Liver (tissue), 9 donors: ENCODE measurements around the gene CWC27. TPM values are rescaled to one million over a fixed set of nuclear protein-coding genes. Genes with fewer than 3 reads are reported as not detected.

ENCODE experiments used
- DNase-seq: peaks from one replicate; pipeline ENCODE4 v3.0.0-alpha.2; 2017; ENCODE audit warnings: low spot score
- H3K27ac ChIP-seq, 2 donors: one replicate each; pipeline ENCODE4 v1.7.0; 2013; ENCODE audit warnings: inconsistent platforms in 2 of 2, low read length in 2 of 2, control low read depth in 1 of 2, low read depth in 1 of 2, mild to moderate bottlenecking in 1 of 2
- H3K27me3 ChIP-seq, 4 donors: one replicate each; pipeline versions ENCODE4 v1.6.1 to v1.7.0; 2013; ENCODE audit warnings: low read length in 3 of 4, inconsistent platforms in 1 of 4, mild to moderate bottlenecking in 1 of 4, moderate library complexity in 1 of 4; ENCODE audit not compliant: control insufficient read depth in 4 of 4, insufficient read depth in 4 of 4
- H3K36me3 ChIP-seq, 4 donors: one replicate each; pipeline versions ENCODE4 v1.6.1 to v1.7.0; 2013; ENCODE audit warnings: low read length in 3 of 4, mild to moderate bottlenecking in 3 of 4, low read depth in 1 of 4, moderate library complexity in 1 of 4; ENCODE audit not compliant: control insufficient read depth in 4 of 4, insufficient read depth in 3 of 4
- H3K4me1 ChIP-seq, 4 donors: one replicate each; pipeline versions ENCODE4 v1.6.1 to v1.7.0; 2013; ENCODE audit warnings: low read length in 3 of 4, mild to moderate bottlenecking in 3 of 4, moderate library complexity in 1 of 4; ENCODE audit not compliant: control insufficient read depth in 4 of 4, insufficient read depth in 4 of 4
- H3K4me3 ChIP-seq, 3 donors: one replicate each; pipeline versions ENCODE4 v1.6.1 to v1.7.0; 2013; ENCODE audit warnings: low read length in 3 of 3, control low read depth in 1 of 3, low read depth in 1 of 3, mild to moderate bottlenecking in 1 of 3
- H3K9ac ChIP-seq, 2 donors: one replicate each; pipeline ENCODE4 v1.7.0; 2013; ENCODE audit warnings: low read length in 2 of 2, mild to moderate bottlenecking in 2 of 2, moderate library complexity in 2 of 2, control low read depth in 1 of 2, low read depth in 1 of 2
- H3K9me3 ChIP-seq, 4 donors: one replicate each; pipeline versions ENCODE4 v1.6.1 to v1.7.0; 2013; ENCODE audit warnings: low read length in 3 of 4; ENCODE audit not compliant: control insufficient read depth in 4 of 4
- ATF3 ChIP-seq: IDR thresholded peaks from 2 replicates; pipeline ENCODE4 v1.6.1; 2016; ENCODE audit warnings: antibody characterized with exemption
- CTCF ChIP-seq: fragments of 150-350 bp; IDR thresholded peaks from 2 replicates; pipeline ENCODE4 v1.5.1; 2017; ENCODE audit warnings: improper control_type of control experiment, low read depth, low read length; ENCODE audit not compliant: missing input control
- EGR1 ChIP-seq, 2 donors: IDR thresholded peaks; 2 replicates each; pipeline ENCODE4 v1.6.1; 2016 to 2018; ENCODE audit warnings: antibody characterized with exemption in 2 of 2, low read depth in 2 of 2
- FOXA2 ChIP-seq: IDR thresholded peaks from 2 replicates; pipeline ENCODE4 v1.6.1; 2016; ENCODE audit warnings: antibody characterized with exemption
- GABPA ChIP-seq, 2 donors: IDR thresholded peaks in 1 of 2; conservative IDR thresholded peaks in 1 of 2; 2 replicates each; pipeline ENCODE4 v1.6.1; 2016; ENCODE audit warnings: antibody characterized with exemption in 2 of 2, mild to moderate bottlenecking in 1 of 2, moderate library complexity in 1 of 2
- HNF4G ChIP-seq: IDR thresholded peaks from 2 replicates; pipeline ENCODE4 v1.6.1; 2016; ENCODE audit warnings: antibody characterized with exemption
- JUND ChIP-seq, 2 donors: IDR thresholded peaks; 2 replicates each; pipeline ENCODE4 v1.6.1; 2016; ENCODE audit warnings: antibody characterized with exemption in 2 of 2
- MAX ChIP-seq: IDR thresholded peaks from 2 replicates; pipeline ENCODE4 v1.6.1; 2016; ENCODE audit warnings: antibody characterized with exemption
- NR2F2 ChIP-seq: IDR thresholded peaks from 2 replicates; pipeline ENCODE4 v1.6.1; 2016; ENCODE audit warnings: antibody characterized with exemption
- RAD21 ChIP-seq, 2 donors: IDR thresholded peaks; 2 replicates each; pipeline ENCODE4 v1.6.1; 2016; ENCODE audit warnings: antibody characterized with exemption in 2 of 2, mild to moderate bottlenecking in 2 of 2
- RXRA ChIP-seq, 2 donors: IDR thresholded peaks; 2 replicates each; pipeline ENCODE4 v1.6.1; 2017 to 2018; ENCODE audit warnings: antibody characterized with exemption in 2 of 2, mild to moderate bottlenecking in 1 of 2
- SP1 ChIP-seq: IDR thresholded peaks from 2 replicates; pipeline ENCODE4 v1.6.1; 2018; ENCODE audit warnings: antibody characterized with exemption, mild to moderate bottlenecking
- YY1 ChIP-seq: IDR thresholded peaks from 2 replicates; pipeline ENCODE4 v1.6.1; 2016; ENCODE audit warnings: antibody characterized with exemption, mild to moderate bottlenecking
- ZBTB33 ChIP-seq: IDR thresholded peaks from 2 replicates; pipeline ENCODE4 v1.6.1; 2016; ENCODE audit warnings: antibody characterized with exemption
- WGBS: extraction: QIAGEN DNeasy Blood & Tissue Kit; methylation state at CpG from one replicate; pipeline ENCODE4 v1.1.7; 2013; 5-methylcytosine and 5-hydroxymethylcytosine counted together
- polyA plus RNA-seq, 2 donors: library from polyadenylated mRNA; stranded (reverse) in 1 of 2; unstranded in 1 of 2; fragments of 200-250 nt in 1 of 2; fragments of >200 nt in 1 of 2; fragmentation: Nextera tagmentation in 1 of 2; extraction: Ambion mirVana in 1 of 2; gene quantifications; one replicate each; pipeline versions ENCODE4 v1.2.1 to v1.2.3, GENCODE V29; 2013 to 2015
- total RNA-seq, 2 donors: library from RNA; depleted of rRNA; stranded (reverse); fragments of >200 nt; gene quantifications; one replicate each; pipeline ENCODE4 v1.2.3, GENCODE V29; 2014
- donor health status: healthy.
- donor health status: healthy.
- donor health status: healthy.
- donor health status: healthy.
- donor health status: healthy.

Gene CWC27
- total and polyA plus RNA-seq, 4 donors = 3.9 to 9.8 (median 6.0) TPM

- H3K27me3 ChIP-seq = no peaks in the 10 kb centered on the region
- H3K36me3 ChIP-seq = no peaks in the 10 kb centered on the region
- H3K9me3 ChIP-seq = no peaks in the 10 kb centered on the region
- no peak overlapping the region for H3K27ac ChIP-seq
- H3K9ac ChIP-seq = no peak overlapping the region
- peaks cover 0 to 4% (median 1%) of the 10 kb centered on the region in 4 donors for H3K4me1 ChIP-seq
- no peak for TF ChIP-seq CTCF
- no peak for TF ChIP-seq JUND (IDR thresholded peaks at IDR 0.05)
- no peak for TF ChIP-seq FOXA2
- no peak for TF ChIP-seq HNF4G
- TF ChIP-seq YY1 = no peak
- no peak for TF ChIP-seq MAX
- TF ChIP-seq RAD21 (IDR thresholded peaks at IDR 0.05) = no peak
- TF ChIP-seq EGR1 (IDR thresholded peaks at IDR 0.05; ENCODE audit: low read depth in 2 of 2) = no peak
- no peak for TF ChIP-seq GABPA (IDR thresholded peaks at IDR 0.05 in 1 of 2, conservative IDR thresholded peaks at IDR 0.05 in 1 of 2)
- no peak for TF ChIP-seq NR2F2
- TF ChIP-seq RXRA (IDR thresholded peaks at IDR 0.05) = no peak
- WGBS = 89% methylated on average over 4 of the region's 4 CpGs
- no peak overlapping the region for H3K4me3 ChIP-seq
- DNase-seq = no peak
Observed at GRCh38 chr5:64749385-64749784, 19.3 kb upstream of the CWC27 start.

GRCh38 chr5:64754066-64754465 is 14.7 kb upstream of the CWC27 start:
- no peak for DNase-seq
- Histone ChIP-seq H3K27me3 (no peaks in the 10 kb centered on the region), H3K27ac (no peak overlapping the region), H3K9ac (no peak overlapping the region), H3K4me3 (no peak overlapping the region), H3K36me3 (no peaks in the 10 kb centered on the region), H3K9me3 (no peaks in the 10 kb centered on the region), H3K4me1 (peaks cover 0 to 4% (median 1%) of the 10 kb centered on the region in 4 donors)
- 98% methylated on average over 2 of the region's 2 CpGs for WGBS
- TF ChIP-seq EGR1 (IDR thresholded peaks at IDR 0.05; ENCODE audit: low read depth in 2 of 2) = no peak
- no peak for TF ChIP-seq ATF3
- no peak for TF ChIP-seq MAX
- no peak for TF ChIP-seq SP1
- TF ChIP-seq RXRA (IDR thresholded peaks at IDR 0.05) = no peak
- TF ChIP-seq ZBTB33 = no peak
- TF ChIP-seq FOXA2 = no peak
- TF ChIP-seq CTCF = no peak
- TF ChIP-seq HNF4G = no peak
- no peak for TF ChIP-seq YY1
